Measurements from ENCODE around the gene TNS3. TPM values are rescaled to one million over a fixed set of nuclear protein-coding genes. Genes with fewer than 3 reads are reported as not detected.

TNS3 gene
- total and polyA plus RNA-seq, 2 of the 13 experiments (the other 11 are each of a cell fraction or from before 2014, with no cell fraction given) = 52.9 to 55.7 TPM

- TF ChIP-seq AGO1 (IDR thresholded peaks at IDR 0.05; ENCODE audit: low read depth, low read length, poor library complexity, severe bottlenecking) (no peak), MTERF4 (CRISPR knock-in tag; IDR thresholded peaks at IDR 0.05) (no peak), ZNF780A (CRISPR knock-in tag; IDR thresholded peaks at IDR 0.05) (no peak), MZF1 (CRISPR knock-in tag; IDR thresholded peaks at IDR 0.05; ENCODE audit: borderline replicate concordance) (no peak), ZNF619 (CRISPR knock-in tag; IDR thresholded peaks at IDR 0.05) (no peak), CBX2 (IDR thresholded peaks at IDR 0.05; ENCODE audit: low read depth, low read length) (no peak), CBX2 (CRISPR knock-in tag; IDR thresholded peaks at IDR 0.05; ENCODE audit: low read depth) (no peak), JARID2 (CRISPR knock-in tag; IDR thresholded peaks at IDR 0.05; ENCODE audit: insufficient replicate concordance) (no peak), ZNF883 (CRISPR knock-in tag; IDR thresholded peaks at IDR 0.05; ENCODE audit: not compliant biosample characterization) (no peak), ZNF614 (CRISPR knock-in tag; IDR thresholded peaks at IDR 0.05; ENCODE audit: borderline replicate concordance) (peak; percentile 81), PITX1 (CRISPR knock-in tag; IDR thresholded peaks at IDR 0.05) (no peak), SSRP1 (CRISPR knock-in tag; IDR thresholded peaks at IDR 0.05) (no peak), ZNF546 (CRISPR knock-in tag; conservative IDR thresholded peaks at IDR 0.05) (no peak), ZNF484 (CRISPR knock-in tag; IDR thresholded peaks at IDR 0.05; ENCODE audit: borderline replicate concordance, low read depth) (no peak), BRD4 (CRISPR knock-in tag; IDR thresholded peaks at IDR 0.05) (peak; percentile 87; the same call in 1 of the 2 replicates), ZNF598 (CRISPR knock-in tag; IDR thresholded peaks at IDR 0.05; ENCODE audit: borderline replicate concordance) (no peak)
- TF ChIP-seq, protein P1, sequence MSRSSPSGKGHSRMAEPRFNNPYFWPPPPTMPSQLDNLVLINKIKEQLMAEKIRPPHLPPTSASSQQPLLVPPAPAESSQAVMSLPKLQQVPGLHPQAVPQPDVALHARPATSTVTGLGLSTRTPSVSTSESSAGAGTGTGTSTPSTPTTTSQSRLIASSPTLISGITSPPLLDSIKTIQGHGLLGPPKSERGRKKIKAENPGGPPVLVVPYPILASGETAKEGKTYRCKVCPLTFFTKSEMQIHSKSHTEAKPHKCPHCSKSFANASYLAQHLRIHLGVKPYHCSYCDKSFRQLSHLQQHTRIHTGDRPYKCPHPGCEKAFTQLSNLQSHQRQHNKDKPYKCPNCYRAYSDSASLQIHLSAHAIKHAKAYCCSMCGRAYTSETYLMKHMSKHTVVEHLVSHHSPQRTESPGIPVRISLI (CRISPR knock-in tag; IDR thresholded peaks at IDR 0.05; ENCODE audit: borderline replicate concordance) = no peak
- TF ChIP-seq, protein P2, sequence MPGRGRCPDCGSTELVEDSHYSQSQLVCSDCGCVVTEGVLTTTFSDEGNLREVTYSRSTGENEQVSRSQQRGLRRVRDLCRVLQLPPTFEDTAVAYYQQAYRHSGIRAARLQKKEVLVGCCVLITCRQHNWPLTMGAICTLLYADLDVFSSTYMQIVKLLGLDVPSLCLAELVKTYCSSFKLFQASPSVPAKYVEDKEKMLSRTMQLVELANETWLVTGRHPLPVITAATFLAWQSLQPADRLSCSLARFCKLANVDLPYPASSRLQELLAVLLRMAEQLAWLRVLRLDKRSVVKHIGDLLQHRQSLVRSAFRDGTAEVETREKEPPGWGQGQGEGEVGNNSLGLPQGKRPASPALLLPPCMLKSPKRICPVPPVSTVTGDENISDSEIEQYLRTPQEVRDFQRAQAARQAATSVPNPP (CRISPR knock-in tag; IDR thresholded peaks at IDR 0.05) = peak; percentile 53; the same call in 1 of the 2 replicates
- TF ChIP-seq, protein P3, sequence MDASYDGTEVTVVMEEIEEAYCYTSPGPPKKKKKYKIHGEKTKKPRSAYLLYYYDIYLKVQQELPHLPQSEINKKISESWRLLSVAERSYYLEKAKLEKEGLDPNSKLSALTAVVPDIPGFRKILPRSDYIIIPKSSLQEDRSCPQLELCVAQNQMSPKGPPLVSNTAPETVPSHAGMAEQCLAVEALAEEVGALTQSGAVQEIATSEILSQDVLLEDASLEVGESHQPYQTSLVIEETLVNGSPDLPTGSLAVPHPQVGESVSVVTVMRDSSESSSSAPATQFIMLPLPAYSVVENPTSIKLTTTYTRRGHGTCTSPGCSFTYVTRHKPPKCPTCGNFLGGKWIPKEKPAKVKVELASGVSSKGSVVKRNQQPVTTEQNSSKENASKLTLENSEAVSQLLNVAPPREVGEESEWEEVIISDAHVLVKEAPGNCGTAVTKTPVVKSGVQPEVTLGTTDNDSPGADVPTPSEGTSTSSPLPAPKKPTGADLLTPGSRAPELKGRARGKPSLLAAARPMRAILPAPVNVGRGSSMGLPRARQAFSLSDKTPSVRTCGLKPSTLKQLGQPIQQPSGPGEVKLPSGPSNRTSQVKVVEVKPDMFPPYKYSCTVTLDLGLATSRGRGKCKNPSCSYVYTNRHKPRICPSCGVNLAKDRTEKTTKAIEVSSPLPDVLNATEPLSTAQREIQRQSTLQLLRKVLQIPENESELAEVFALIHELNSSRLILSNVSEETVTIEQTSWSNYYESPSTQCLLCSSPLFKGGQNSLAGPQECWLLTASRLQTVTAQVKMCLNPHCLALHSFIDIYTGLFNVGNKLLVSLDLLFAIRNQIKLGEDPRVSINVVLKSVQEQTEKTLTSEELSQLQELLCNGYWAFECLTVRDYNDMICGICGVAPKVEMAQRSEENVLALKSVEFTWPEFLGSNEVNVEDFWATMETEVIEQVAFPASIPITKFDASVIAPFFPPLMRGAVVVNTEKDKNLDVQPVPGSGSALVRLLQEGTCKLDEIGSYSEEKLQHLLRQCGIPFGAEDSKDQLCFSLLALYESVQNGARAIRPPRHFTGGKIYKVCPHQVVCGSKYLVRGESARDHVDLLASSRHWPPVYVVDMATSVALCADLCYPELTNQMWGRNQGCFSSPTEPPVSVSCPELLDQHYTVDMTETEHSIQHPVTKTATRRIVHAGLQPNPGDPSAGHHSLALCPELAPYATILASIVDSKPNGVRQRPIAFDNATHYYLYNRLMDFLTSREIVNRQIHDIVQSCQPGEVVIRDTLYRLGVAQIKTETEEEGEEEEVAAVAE (CRISPR knock-in tag; IDR thresholded peaks at IDR 0.05; ENCODE audit: borderline replicate concordance) = peak; percentile 41; the same call in 1 of the 2 replicates
These were observed 41.2 kb upstream of the TNS3 start (continued) for GRCh38 chr7:47622946-47623640.

Data from HepG2 (cell line).